HL-60 (cell line): ENCODE results near the gene CNP.

ENCODE experiments used
- DNase-seq, 2 experiments: peaks; one replicate each; pipeline ENCODE4 v3.0.0-alpha.2; 2010 to 2020; ENCODE audit warnings: low read depth in 1 of 2, low spot score in 1 of 2
- H3K27ac ChIP-seq: fragments of 250-450 bp; sonication (Bioruptor Pico); replicated peaks from 2 replicates; pipeline ENCODE4 v1.5.1; 2020; ENCODE audit warnings: mild to moderate bottlenecking, moderate library complexity
- H3K27me3 ChIP-seq: fragments of 250-450 bp; sonication (Bioruptor Pico); 2 replicates; pipeline ENCODE4 v1.5.1; 2021; ENCODE audit warnings: mild to moderate bottlenecking, moderate library complexity; ENCODE audit not compliant: insufficient read depth, poor library complexity, severe bottlenecking
- H3K4me3 ChIP-seq: replicated peaks from 2 replicates; pipeline ENCODE4 v1.5.1; 2011; ENCODE audit warnings: mild to moderate bottlenecking, control low read depth, low read length; ENCODE audit not compliant: insufficient read depth
- GABPA ChIP-seq: IDR thresholded peaks from 2 replicates; pipeline ENCODE4 v1.6.1; 2012; ENCODE audit warnings: low read depth
- POLR2AphosphoS5 ChIP-seq: IDR thresholded peaks from 2 replicates; pipeline ENCODE4 v1.6.1; 2012; ENCODE audit warnings: low read depth
- SPI1 ChIP-seq: IDR thresholded peaks from 2 replicates; pipeline ENCODE4 v1.6.1; 2012; ENCODE audit warnings: low read depth, mild to moderate bottlenecking, borderline replicate concordance
- TF ChIP-seq, protein P1 (sequence below): IDR thresholded peaks from one replicate; pipeline ENCODE4 v1.5.1; 2011; ENCODE audit warnings: low read length, control low read depth, inconsistent platforms; ENCODE audit not compliant: insufficient read depth
- TF ChIP-seq, protein P2 (sequence below): IDR thresholded peaks from 2 replicates; pipeline ENCODE4 v1.6.1; 2012; ENCODE audit warnings: low read depth; ENCODE audit not compliant: insufficient replicate concordance

The CNP gene

DNA sequence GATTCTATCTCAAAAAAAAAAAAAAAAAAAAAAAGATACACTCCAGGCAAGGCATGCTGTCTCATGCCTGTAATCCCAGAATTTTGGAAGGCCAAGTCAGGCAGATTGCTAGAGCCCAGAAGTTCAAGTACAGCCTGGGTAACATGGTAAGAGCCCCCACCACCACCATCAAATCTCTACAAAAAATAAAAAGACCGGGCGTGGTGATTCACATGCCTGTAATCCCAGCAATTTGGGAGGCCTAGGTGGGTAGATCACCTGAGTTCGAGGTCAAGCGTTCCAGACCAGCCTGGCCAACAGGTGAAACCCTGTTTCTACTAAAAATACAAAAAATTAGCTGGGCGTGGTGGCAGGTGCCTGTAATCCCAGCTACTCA lies 46.0 kb upstream of the CNP start:
- DNase-seq: no peak
- Histone ChIP-seq H3K27me3 (no peaks in the 10 kb centered on the region), H3K4me3 (no peak overlapping the region), H3K27ac (no peak overlapping the region)
- TF ChIP-seq SPI1 (no peak), POLR2AphosphoS5 (no peak), GABPA (no peak)
- TF ChIP-seq, protein P1, sequence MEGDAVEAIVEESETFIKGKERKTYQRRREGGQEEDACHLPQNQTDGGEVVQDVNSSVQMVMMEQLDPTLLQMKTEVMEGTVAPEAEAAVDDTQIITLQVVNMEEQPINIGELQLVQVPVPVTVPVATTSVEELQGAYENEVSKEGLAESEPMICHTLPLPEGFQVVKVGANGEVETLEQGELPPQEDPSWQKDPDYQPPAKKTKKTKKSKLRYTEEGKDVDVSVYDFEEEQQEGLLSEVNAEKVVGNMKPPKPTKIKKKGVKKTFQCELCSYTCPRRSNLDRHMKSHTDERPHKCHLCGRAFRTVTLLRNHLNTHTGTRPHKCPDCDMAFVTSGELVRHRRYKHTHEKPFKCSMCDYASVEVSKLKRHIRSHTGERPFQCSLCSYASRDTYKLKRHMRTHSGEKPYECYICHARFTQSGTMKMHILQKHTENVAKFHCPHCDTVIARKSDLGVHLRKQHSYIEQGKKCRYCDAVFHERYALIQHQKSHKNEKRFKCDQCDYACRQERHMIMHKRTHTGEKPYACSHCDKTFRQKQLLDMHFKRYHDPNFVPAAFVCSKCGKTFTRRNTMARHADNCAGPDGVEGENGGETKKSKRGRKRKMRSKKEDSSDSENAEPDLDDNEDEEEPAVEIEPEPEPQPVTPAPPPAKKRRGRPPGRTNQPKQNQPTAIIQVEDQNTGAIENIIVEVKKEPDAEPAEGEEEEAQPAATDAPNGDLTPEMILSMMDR: no peak
- TF ChIP-seq, protein P2, sequence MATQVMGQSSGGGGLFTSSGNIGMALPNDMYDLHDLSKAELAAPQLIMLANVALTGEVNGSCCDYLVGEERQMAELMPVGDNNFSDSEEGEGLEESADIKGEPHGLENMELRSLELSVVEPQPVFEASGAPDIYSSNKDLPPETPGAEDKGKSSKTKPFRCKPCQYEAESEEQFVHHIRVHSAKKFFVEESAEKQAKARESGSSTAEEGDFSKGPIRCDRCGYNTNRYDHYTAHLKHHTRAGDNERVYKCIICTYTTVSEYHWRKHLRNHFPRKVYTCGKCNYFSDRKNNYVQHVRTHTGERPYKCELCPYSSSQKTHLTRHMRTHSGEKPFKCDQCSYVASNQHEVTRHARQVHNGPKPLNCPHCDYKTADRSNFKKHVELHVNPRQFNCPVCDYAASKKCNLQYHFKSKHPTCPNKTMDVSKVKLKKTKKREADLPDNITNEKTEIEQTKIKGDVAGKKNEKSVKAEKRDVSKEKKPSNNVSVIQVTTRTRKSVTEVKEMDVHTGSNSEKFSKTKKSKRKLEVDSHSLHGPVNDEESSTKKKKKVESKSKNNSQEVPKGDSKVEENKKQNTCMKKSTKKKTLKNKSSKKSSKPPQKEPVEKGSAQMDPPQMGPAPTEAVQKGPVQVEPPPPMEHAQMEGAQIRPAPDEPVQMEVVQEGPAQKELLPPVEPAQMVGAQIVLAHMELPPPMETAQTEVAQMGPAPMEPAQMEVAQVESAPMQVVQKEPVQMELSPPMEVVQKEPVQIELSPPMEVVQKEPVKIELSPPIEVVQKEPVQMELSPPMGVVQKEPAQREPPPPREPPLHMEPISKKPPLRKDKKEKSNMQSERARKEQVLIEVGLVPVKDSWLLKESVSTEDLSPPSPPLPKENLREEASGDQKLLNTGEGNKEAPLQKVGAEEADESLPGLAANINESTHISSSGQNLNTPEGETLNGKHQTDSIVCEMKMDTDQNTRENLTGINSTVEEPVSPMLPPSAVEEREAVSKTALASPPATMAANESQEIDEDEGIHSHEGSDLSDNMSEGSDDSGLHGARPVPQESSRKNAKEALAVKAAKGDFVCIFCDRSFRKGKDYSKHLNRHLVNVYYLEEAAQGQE: no peak

DNA sequence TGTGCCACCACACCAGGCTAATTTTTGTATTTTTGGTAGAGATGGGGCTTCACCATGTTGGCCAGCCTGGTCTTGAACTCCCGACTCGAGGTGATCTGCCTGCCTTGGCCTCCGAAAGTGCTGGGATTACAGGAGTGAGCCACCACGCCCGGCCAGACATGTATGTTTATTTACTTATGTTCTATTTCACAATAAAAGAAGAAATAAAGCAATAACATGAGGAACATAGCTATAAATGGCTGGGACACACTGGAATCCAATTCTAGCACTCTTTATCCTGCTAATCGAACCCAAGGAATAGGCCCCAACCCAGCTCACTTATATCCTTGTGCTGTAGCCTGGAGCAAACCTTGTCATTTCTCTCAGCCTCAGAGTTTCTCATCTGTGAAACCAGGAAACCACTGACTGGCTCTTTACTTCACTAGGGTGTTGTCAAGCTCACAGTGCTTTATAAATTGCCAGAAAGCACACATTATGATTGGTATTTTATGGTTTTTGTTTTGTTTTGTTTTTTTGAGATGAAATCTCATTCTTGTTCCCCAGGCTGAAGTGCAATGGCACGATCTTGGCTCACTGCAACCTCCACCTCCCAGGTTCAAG lies 40.5 kb upstream of the CNP start:
- Histone ChIP-seq H3K27me3 (no peaks in the 10 kb centered on the region), H3K27ac (no peak overlapping the region), H3K4me3 (no peak overlapping the region)
- TF ChIP-seq, protein P1: no peak
- TF ChIP-seq GABPA: no peak
- TF ChIP-seq SPI1: no peak
- TF ChIP-seq, protein P2: no peak
- TF ChIP-seq POLR2AphosphoS5: no peak
- DNase-seq: no peak

DNA sequence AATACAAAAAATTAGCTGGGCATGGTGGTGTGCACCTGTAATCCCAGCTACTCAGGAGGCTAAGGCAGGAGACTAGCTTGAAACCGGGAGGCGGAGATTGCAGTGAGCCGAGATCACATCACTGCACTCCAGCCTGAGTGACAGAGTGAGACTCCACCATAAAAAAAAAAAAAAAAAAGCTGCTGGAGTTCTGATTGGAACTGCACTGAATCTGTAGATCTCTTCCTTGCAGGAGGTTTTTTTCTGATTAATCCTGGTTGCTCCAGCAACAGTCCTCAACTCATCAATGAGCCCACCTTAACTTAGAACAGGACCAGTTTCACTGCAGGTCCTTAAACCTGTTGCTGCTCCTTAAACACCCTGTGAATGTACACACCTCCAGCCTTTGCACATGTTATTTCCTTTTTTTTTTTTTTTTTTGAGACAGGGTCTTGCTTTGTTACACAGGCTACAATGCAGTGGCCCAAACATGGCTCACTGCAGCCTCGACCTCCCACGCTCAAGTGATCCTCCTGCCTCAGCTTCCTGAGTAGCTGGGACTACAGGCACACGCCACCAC lies 37.8 kb upstream of the CNP start:
- no peak for DNase-seq
- Histone ChIP-seq H3K4me3 (no peak overlapping the region), H3K27me3 (no peaks in the 10 kb centered on the region), H3K27ac (no peak overlapping the region)
- TF ChIP-seq POLR2AphosphoS5 (no peak), SPI1 (no peak), GABPA (no peak)
- TF ChIP-seq, protein P2: no peak
- TF ChIP-seq, protein P1: no peak
